Neural progenitor cell (in vitro differentiated cells): ENCODE results near the gene DLG2. TPM values are rescaled to one million over a fixed set of nuclear protein-coding genes. Genes with fewer than 3 reads are reported as not detected.

ENCODE experiments used
- DNase-seq: peaks from one replicate; pipeline ENCODE4 v3.0.0-alpha.2; 2016; ENCODE audit warnings: low spot score
- H2AFZ ChIP-seq: fragments of 200-600 bp; sonication (generic); replicated peaks from 2 replicates; pipeline ENCODE4 v1.6.1; 2016; ENCODE audit warnings: antibody characterized with exemption
- H3F3A ChIP-seq: fragments of 200-600 bp; sonication (generic); 2 replicates; pipeline ENCODE4 v1.6.1; 2016; ENCODE audit warnings: antibody characterized with exemption, low read depth
- H3K27ac ChIP-seq: fragments of 200-600 bp; sonication (generic); 2 replicates; pipeline ENCODE4 v1.5.1; 2016; ENCODE audit warnings: mild to moderate bottlenecking
- H3K27me3 ChIP-seq: fragments of 200-600 bp; sonication (generic); 2 replicates; pipeline ENCODE4 v1.6.1; 2016; ENCODE audit warnings: mild to moderate bottlenecking, moderate library complexity
- H3K36me3 ChIP-seq: fragments of 200-600 bp; sonication (generic); 2 replicates; pipeline ENCODE4 v1.5.1; 2016
- H3K4me1 ChIP-seq: fragments of 200-600 bp; sonication (generic); 2 replicates; pipeline ENCODE4 v1.6.1; 2016; ENCODE audit warnings: mixed run types
- H3K4me2 ChIP-seq: fragments of 200-600 bp; sonication (generic); 2 replicates; pipeline ENCODE4 v1.6.1; 2016
- H3K4me3 ChIP-seq: fragments of 200-600 bp; sonication (generic); 2 replicates; pipeline ENCODE4 v1.5.1; 2016
- H3K79me2 ChIP-seq: fragments of 200-600 bp; sonication (generic); 2 replicates; pipeline ENCODE4 v1.6.1; 2016; ENCODE audit warnings: low read depth
- H3K9ac ChIP-seq: fragments of 200-600 bp; sonication (generic); 2 replicates; pipeline ENCODE4 v1.6.1; 2016
- H3K9me3 ChIP-seq: fragments of 200-600 bp; sonication (generic); 2 replicates; pipeline ENCODE4 v1.5.1; 2016; ENCODE audit warnings: low read depth
- H4K20me1 ChIP-seq: fragments of 200-600 bp; sonication (generic); 2 replicates; pipeline ENCODE4 v1.6.1; 2016; ENCODE audit warnings: low read depth
- H3K27ac Mint-ChIP-seq: 3 replicates; pipeline ENCODE4 v1.8.0; 2021; ENCODE audit warnings: mixed read lengths
- H3K27me3 Mint-ChIP-seq: 2 replicates; pipeline ENCODE4 v1.8.0; 2022; ENCODE audit warnings: low read depth, mild to moderate bottlenecking, inconsistent platforms, moderate library complexity, mixed read lengths; ENCODE audit not compliant: insufficient read depth
- H3K36me3 Mint-ChIP-seq: 3 replicates; pipeline ENCODE4 v1.8.0; 2021; ENCODE audit warnings: mixed read lengths
- H3K4me1 Mint-ChIP-seq: 3 replicates; pipeline ENCODE4 v1.8.0; 2021; ENCODE audit warnings: mixed read lengths
- H3K4me3 Mint-ChIP-seq: 3 replicates; pipeline ENCODE4 v1.8.0; 2021; ENCODE audit warnings: mild to moderate bottlenecking, moderate library complexity, mixed read lengths
- H3K9me3 Mint-ChIP-seq: 3 replicates; pipeline ENCODE4 v1.8.0; 2020; ENCODE audit warnings: mixed read lengths
- CTCF ChIP-seq: fragments of 200-600 bp; sonication (generic); IDR thresholded peaks from 2 replicates; pipeline ENCODE4 v1.5.1; 2017; ENCODE audit warnings: antibody characterized with exemption, mild to moderate bottlenecking
- EZH2 ChIP-seq: fragments of 200-600 bp; sonication (generic); IDR thresholded peaks from 2 replicates; pipeline ENCODE4 v1.6.1; 2017; ENCODE audit warnings: antibody characterized with exemption, mild to moderate bottlenecking, moderate library complexity
- EZH2phosphoT487 ChIP-seq: fragments of 200-600 bp; sonication (generic); IDR thresholded peaks from 2 replicates; pipeline ENCODE4 v1.6.1; 2017; ENCODE audit warnings: antibody characterized with exemption
- total RNA-seq: library from RNA; depleted of rRNA; stranded (reverse); fragments of >200 nt; gene quantifications from 2 replicates; pipeline ENCODE4 v1.2.3, GENCODE V29; 2015; ENCODE audit warnings: low replicate concordance

DLG2 gene
- total RNA-seq, 1 donor from 2014 or later = 7.5 TPM

GRCh38 chr11:84273541-84273940 is 1353.6 kb downstream of the DLG2 start:
- H3K4me2 ChIP-seq = no peak overlapping the region
- H3K79me2 ChIP-seq = no peaks in the 10 kb centered on the region
- no peaks in the 10 kb centered on the region for H4K20me1 ChIP-seq
- no peaks in the 10 kb centered on the region for H3K27me3 ChIP-seq
- no peak overlapping the region for H3K4me3 ChIP-seq
- H3K9me3 Mint-ChIP-seq = no peaks in the 10 kb centered on the region
- H3K36me3 ChIP-seq = no peaks in the 10 kb centered on the region
- H3K9ac ChIP-seq = no peak overlapping the region
- H3K27ac ChIP-seq = no peak overlapping the region
- no peaks in the 10 kb centered on the region for H3K4me1 ChIP-seq
- no peak overlapping the region for H3K4me3 Mint-ChIP-seq
- H3K27ac Mint-ChIP-seq = no peak overlapping the region
- no peaks in the 10 kb centered on the region for H3F3A ChIP-seq
- no peaks in the 10 kb centered on the region for H3K36me3 Mint-ChIP-seq
- TF ChIP-seq EZH2phosphoT487 (no peak), EZH2 (no peak)
- H3K4me1 Mint-ChIP-seq = no peaks in the 10 kb centered on the region
- no peaks in the 10 kb centered on the region for H3K9me3 ChIP-seq
- no peak for DNase-seq
- H3K27me3 Mint-ChIP-seq = no peaks in the 10 kb centered on the region
- H2AFZ ChIP-seq = no peak overlapping the region

GRCh38 chr11:84270466-84270865 is 1356.7 kb downstream of the DLG2 start:
- H3K4me1 Mint-ChIP-seq = no peaks in the 10 kb centered on the region
- Histone ChIP-seq H3K79me2 (no peaks in the 10 kb centered on the region), H2AFZ (no peak overlapping the region), H3K27ac (no peak overlapping the region), H3K27me3 (no peaks in the 10 kb centered on the region), H3K4me1 (no peaks in the 10 kb centered on the region), H3K4me3 (no peak overlapping the region), H3K9ac (no peak overlapping the region), H3K4me2 (no peak overlapping the region), H3K9me3 (no peaks in the 10 kb centered on the region), H3K36me3 (no peaks in the 10 kb centered on the region), H3F3A (no peaks in the 10 kb centered on the region), H4K20me1 (no peaks in the 10 kb centered on the region)
- no peak for DNase-seq
- TF ChIP-seq EZH2 = no peak
- no peak for TF ChIP-seq EZH2phosphoT487
- TF ChIP-seq CTCF = no peak
- no peaks in the 10 kb centered on the region for H3K9me3 Mint-ChIP-seq
- no peaks in the 10 kb centered on the region for H3K27me3 Mint-ChIP-seq
- no peaks in the 10 kb centered on the region for H3K36me3 Mint-ChIP-seq
- no peak overlapping the region for H3K27ac Mint-ChIP-seq
- no peak overlapping the region for H3K4me3 Mint-ChIP-seq

GRCh38 chr11:84264066-84264465 is 1363.1 kb downstream of the DLG2 start:
- Histone ChIP-seq H3K4me2 (no peak overlapping the region), H2AFZ (no peak overlapping the region), H3K79me2 (no peaks in the 10 kb centered on the region), H3K4me1 (no peaks in the 10 kb centered on the region), H3F3A (no peaks in the 10 kb centered on the region), H3K4me3 (no peak overlapping the region), H3K36me3 (no peaks in the 10 kb centered on the region), H3K27ac (no peak overlapping the region), H4K20me1 (no peaks in the 10 kb centered on the region), H3K9ac (no peak overlapping the region), H3K27me3 (no peaks in the 10 kb centered on the region), H3K9me3 (no peaks in the 10 kb centered on the region)
- no peaks in the 10 kb centered on the region for H3K36me3 Mint-ChIP-seq
- peaks cover 5% of the 10 kb centered on the region for H3K4me1 Mint-ChIP-seq
- no peak for DNase-seq
- H3K9me3 Mint-ChIP-seq = no peaks in the 10 kb centered on the region
- H3K27me3 Mint-ChIP-seq = no peaks in the 10 kb centered on the region
- TF ChIP-seq EZH2 = no peak
- no peak for TF ChIP-seq CTCF
- no peak for TF ChIP-seq EZH2phosphoT487
- no peak overlapping the region for H3K4me3 Mint-ChIP-seq
- no peak overlapping the region for H3K27ac Mint-ChIP-seq

- H3K4me1 Mint-ChIP-seq = peaks cover 5% of the 10 kb centered on the region
- Histone ChIP-seq H2AFZ (no peak overlapping the region), H3K9me3 (no peaks in the 10 kb centered on the region), H3F3A (no peaks in the 10 kb centered on the region), H4K20me1 (no peaks in the 10 kb centered on the region), H3K4me1 (no peaks in the 10 kb centered on the region), H3K27ac (no peak overlapping the region), H3K36me3 (no peaks in the 10 kb centered on the region), H3K4me2 (no peak overlapping the region), H3K9ac (no peak overlapping the region), H3K27me3 (no peaks in the 10 kb centered on the region), H3K79me2 (no peaks in the 10 kb centered on the region), H3K4me3 (no peak overlapping the region)
- no peaks in the 10 kb centered on the region for H3K27me3 Mint-ChIP-seq
- no peak overlapping the region for H3K27ac Mint-ChIP-seq
- H3K36me3 Mint-ChIP-seq = no peaks in the 10 kb centered on the region
- no peaks in the 10 kb centered on the region for H3K9me3 Mint-ChIP-seq
- peak; percentile 31 for DNase-seq
- no peak overlapping the region for H3K4me3 Mint-ChIP-seq
- TF ChIP-seq EZH2phosphoT487 (no peak), CTCF (peak; percentile 51)
Observed at GRCh38 chr11:84261707-84262106, 1365.4 kb downstream of the DLG2 start.
